ENCODE data around the gene CYCS. TPM values are rescaled to one million over a fixed set of nuclear protein-coding genes. Genes with fewer than 3 reads are reported as not detected.

Gene CYCS
- total and polyA plus RNA-seq, 4 donors: 33.0 to 85.1 (median 61.5) TPM

DNA sequence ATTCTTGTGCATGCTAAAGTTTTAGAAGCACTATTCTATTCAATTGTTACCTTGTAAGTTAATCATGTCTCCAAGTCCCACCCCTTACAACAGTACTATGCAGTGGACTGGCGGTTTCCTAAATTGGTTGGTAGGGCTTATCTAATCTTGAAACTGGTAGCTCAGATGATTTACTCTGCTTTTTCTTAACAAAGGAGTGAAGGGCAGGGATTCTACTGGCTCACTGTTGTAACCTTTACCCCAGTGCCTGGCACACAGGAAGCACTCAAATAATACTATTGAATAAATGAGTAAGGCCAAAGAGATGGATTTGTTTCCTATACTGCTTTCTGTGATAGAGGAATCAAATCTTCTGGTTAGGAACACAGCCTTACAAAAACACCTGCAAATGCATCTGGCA is 46.0 kb upstream of the CYCS start:
- H3K4me3 ChIP-seq: no peak overlapping the region
- H3K36me3 ChIP-seq (ENCODE audit: control insufficient read depth in 4 of 4, insufficient read depth in 4 of 4, low read length in 4 of 4): no peaks in the 10 kb centered on the region
- no peaks in the 10 kb centered on the region for H3K27me3 ChIP-seq (ENCODE audit: control insufficient read depth in 3 of 3, insufficient read depth in 3 of 3, low read length in 2 of 3)
- no peak overlapping the region for H3K9ac ChIP-seq (ENCODE audit: insufficient read depth in 1 of 2, low read length in 2 of 2)
- TF ChIP-seq, protein P1, sequence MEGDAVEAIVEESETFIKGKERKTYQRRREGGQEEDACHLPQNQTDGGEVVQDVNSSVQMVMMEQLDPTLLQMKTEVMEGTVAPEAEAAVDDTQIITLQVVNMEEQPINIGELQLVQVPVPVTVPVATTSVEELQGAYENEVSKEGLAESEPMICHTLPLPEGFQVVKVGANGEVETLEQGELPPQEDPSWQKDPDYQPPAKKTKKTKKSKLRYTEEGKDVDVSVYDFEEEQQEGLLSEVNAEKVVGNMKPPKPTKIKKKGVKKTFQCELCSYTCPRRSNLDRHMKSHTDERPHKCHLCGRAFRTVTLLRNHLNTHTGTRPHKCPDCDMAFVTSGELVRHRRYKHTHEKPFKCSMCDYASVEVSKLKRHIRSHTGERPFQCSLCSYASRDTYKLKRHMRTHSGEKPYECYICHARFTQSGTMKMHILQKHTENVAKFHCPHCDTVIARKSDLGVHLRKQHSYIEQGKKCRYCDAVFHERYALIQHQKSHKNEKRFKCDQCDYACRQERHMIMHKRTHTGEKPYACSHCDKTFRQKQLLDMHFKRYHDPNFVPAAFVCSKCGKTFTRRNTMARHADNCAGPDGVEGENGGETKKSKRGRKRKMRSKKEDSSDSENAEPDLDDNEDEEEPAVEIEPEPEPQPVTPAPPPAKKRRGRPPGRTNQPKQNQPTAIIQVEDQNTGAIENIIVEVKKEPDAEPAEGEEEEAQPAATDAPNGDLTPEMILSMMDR (IDR thresholded peaks at IDR 0.05; ENCODE audit: control extremely low read depth, extremely low read depth): no peak
- peaks cover 0 to 6% (median 0%) of the 10 kb centered on the region in 5 donors for H3K4me1 ChIP-seq (ENCODE audit: control insufficient read depth in 5 of 5, insufficient read depth in 5 of 5, low read length in 5 of 5)
- ATAC-seq (ENCODE audit: insufficient read depth, low FRiP score): no peak
- no peak for DNase-seq
- no peaks in the 10 kb centered on the region for H3K9me3 ChIP-seq (ENCODE audit: control insufficient read depth in 4 of 4, insufficient read depth in 3 of 4, low read length in 3 of 4)
- no peak overlapping the region for H3K27ac ChIP-seq (ENCODE audit: low read depth in 1 of 2, low read length in 1 of 2)
- 92 to 97% methylated on average over 1 of the region's 1 CpG for WGBS, 2 donors

DNA sequence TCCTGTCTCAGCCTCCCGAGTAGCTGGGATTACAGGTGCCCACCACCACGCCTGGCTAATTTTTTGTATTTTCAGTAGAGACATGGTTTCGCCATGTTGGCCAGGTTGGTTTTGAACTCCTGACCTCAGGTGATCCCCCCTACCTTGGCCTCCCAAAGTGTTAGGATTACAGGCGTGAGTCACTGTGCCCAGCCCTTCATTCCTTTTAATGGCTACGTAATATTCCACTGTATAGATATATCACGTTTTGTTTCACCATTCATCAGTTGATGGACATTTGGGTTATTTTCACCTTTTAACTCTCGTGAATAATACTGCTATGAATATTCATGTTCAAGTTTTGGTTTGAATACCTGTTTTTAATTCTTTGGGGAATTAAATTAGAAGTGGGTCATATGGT is 44.6 kb upstream of the CYCS start:
- DNase-seq (no peak), ATAC-seq (ENCODE audit: insufficient read depth, low FRiP score) (no peak)
- Histone ChIP-seq H3K27ac (ENCODE audit: low read depth in 1 of 2, low read length in 1 of 2) (no peak overlapping the region), H3K4me1 (ENCODE audit: control insufficient read depth in 5 of 5, insufficient read depth in 5 of 5, low read length in 5 of 5) (peaks cover 0 to 6% (median 0%) of the 10 kb centered on the region in 5 donors), H3K4me3 (no peak overlapping the region), H3K9me3 (ENCODE audit: control insufficient read depth in 4 of 4, insufficient read depth in 3 of 4, low read length in 3 of 4) (no peaks in the 10 kb centered on the region), H3K36me3 (ENCODE audit: control insufficient read depth in 4 of 4, insufficient read depth in 4 of 4, low read length in 4 of 4) (peaks cover 0 to 4% (median 0%) of the 10 kb centered on the region in 4 donors), H3K9ac (ENCODE audit: insufficient read depth in 1 of 2, low read length in 2 of 2) (no peak overlapping the region), H3K27me3 (ENCODE audit: control insufficient read depth in 3 of 3, insufficient read depth in 3 of 3, low read length in 2 of 3) (no peaks in the 10 kb centered on the region)
- WGBS, 2 donors: 96 to 99% methylated on average over 7 of the region's 7 CpGs
- TF ChIP-seq, protein P1 (IDR thresholded peaks at IDR 0.05; ENCODE audit: control extremely low read depth, extremely low read depth): no peak

DNA sequence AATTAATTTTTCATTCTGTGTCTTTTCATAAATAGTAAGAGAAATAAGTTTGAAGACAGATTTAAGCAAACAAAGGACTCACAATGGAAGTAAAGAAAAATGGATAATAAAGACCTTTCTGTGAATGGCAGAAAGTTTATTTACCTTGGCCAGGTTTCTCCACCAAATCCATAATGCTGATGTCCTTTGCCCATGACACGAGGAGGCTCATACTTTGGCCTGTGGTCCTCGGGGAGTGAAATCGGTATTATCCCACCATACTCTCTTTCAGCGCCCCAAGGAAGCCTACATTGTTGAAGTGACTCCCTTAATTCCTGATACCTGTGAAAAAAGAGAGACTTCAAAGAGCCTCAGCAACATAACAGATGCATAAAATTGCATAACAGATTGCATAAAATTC is 43.1 kb upstream of the CYCS start:
- TF ChIP-seq, protein P1 (IDR thresholded peaks at IDR 0.05; ENCODE audit: control extremely low read depth, extremely low read depth): no peak
- Histone ChIP-seq H3K27me3 (ENCODE audit: control insufficient read depth in 3 of 3, insufficient read depth in 3 of 3, low read length in 2 of 3) (no peaks in the 10 kb centered on the region), H3K4me1 (ENCODE audit: control insufficient read depth in 5 of 5, insufficient read depth in 5 of 5, low read length in 5 of 5) (no peaks in the 10 kb centered on the region), H3K27ac (ENCODE audit: low read depth in 1 of 2, low read length in 1 of 2) (no peak overlapping the region), H3K9me3 (ENCODE audit: control insufficient read depth in 4 of 4, insufficient read depth in 3 of 4, low read length in 3 of 4) (no peaks in the 10 kb centered on the region), H3K4me3 (no peak overlapping the region), H3K9ac (ENCODE audit: insufficient read depth in 1 of 2, low read length in 2 of 2) (no peak overlapping the region), H3K36me3 (ENCODE audit: control insufficient read depth in 4 of 4, insufficient read depth in 4 of 4, low read length in 4 of 4) (peaks cover 0 to 4% (median 0%) of the 10 kb centered on the region in 4 donors)
- no peak for DNase-seq
- no peak for ATAC-seq (ENCODE audit: insufficient read depth, low FRiP score)
- WGBS, 2 donors: 86 to 91% methylated on average over 4 of the region's 4 CpGs

DNA sequence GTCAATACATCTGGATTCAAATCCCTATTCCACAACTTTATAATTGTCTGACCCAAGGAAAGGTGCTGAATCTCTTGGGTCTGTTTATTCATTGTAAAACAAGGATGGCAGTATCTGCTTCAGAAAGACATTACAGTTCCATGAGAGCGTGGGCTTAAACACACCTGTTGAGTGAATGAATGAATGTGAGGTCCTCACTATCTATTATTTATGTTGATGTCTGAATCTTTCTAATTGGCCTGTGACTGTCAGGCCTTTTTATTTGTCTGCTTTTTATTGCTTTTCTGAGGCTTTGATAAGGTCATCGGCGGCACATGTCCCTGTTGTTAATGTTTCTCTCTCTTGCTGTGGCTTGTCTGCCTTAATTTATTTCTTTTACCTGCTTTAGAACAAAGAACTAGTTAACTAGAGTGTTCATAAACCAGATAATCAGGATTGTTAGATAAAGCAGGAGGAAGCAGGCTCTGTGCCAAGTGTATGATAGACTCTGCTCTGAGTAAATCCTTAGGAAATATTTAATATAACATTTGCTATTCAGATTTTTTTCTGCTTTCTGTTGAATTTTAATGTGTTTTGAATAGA is 42.3 kb upstream of the CYCS start:
- Histone ChIP-seq H3K27ac (ENCODE audit: low read depth in 1 of 2, low read length in 1 of 2) (no peak overlapping the region), H3K36me3 (ENCODE audit: control insufficient read depth in 4 of 4, insufficient read depth in 4 of 4, low read length in 4 of 4) (peaks cover 0 to 4% (median 0%) of the 10 kb centered on the region in 4 donors), H3K9me3 (ENCODE audit: control insufficient read depth in 4 of 4, insufficient read depth in 3 of 4, low read length in 3 of 4) (no peaks in the 10 kb centered on the region), H3K9ac (ENCODE audit: insufficient read depth in 1 of 2, low read length in 2 of 2) (no peak overlapping the region), H3K4me3 (no peak overlapping the region), H3K4me1 (ENCODE audit: control insufficient read depth in 5 of 5, insufficient read depth in 5 of 5, low read length in 5 of 5) (no peaks in the 10 kb centered on the region), H3K27me3 (ENCODE audit: control insufficient read depth in 3 of 3, insufficient read depth in 3 of 3, low read length in 2 of 3) (no peaks in the 10 kb centered on the region)
- TF ChIP-seq, protein P1 (IDR thresholded peaks at IDR 0.05; ENCODE audit: control extremely low read depth, extremely low read depth): no peak
- 83 to 85% methylated on average over 3 of the region's 3 CpGs for WGBS, 2 donors
- no peak for DNase-seq
- no peak for ATAC-seq (ENCODE audit: insufficient read depth, low FRiP score)

Data from lung (tissue), 12 donors.